PC-9 (cell line): Measurements from ENCODE around the gene RFTN1.

Experiments
- EZH2 ChIP-seq: fragments of 200-600 bp; sonication (generic); IDR thresholded peaks from 2 replicates; pipeline ENCODE4 v1.8.0; 2017; ENCODE audit warnings: antibody characterized with exemption, low read depth
- TF ChIP-seq, protein P1 (sequence below): fragments of 200-600 bp; sonication (generic); conservative IDR thresholded peaks from 2 replicates; pipeline ENCODE4 v1.6.1; 2017; ENCODE audit warnings: mixed run types, antibody characterized with exemption, mild to moderate bottlenecking, moderate library complexity

GRCh38 chr3:16550676-16551341 is 37.3 kb upstream of the RFTN1 start:
- TF ChIP-seq, protein P1, sequence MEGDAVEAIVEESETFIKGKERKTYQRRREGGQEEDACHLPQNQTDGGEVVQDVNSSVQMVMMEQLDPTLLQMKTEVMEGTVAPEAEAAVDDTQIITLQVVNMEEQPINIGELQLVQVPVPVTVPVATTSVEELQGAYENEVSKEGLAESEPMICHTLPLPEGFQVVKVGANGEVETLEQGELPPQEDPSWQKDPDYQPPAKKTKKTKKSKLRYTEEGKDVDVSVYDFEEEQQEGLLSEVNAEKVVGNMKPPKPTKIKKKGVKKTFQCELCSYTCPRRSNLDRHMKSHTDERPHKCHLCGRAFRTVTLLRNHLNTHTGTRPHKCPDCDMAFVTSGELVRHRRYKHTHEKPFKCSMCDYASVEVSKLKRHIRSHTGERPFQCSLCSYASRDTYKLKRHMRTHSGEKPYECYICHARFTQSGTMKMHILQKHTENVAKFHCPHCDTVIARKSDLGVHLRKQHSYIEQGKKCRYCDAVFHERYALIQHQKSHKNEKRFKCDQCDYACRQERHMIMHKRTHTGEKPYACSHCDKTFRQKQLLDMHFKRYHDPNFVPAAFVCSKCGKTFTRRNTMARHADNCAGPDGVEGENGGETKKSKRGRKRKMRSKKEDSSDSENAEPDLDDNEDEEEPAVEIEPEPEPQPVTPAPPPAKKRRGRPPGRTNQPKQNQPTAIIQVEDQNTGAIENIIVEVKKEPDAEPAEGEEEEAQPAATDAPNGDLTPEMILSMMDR = peak; percentile 89
- TF ChIP-seq EZH2 = no peak
